ENCODE results near the gene GAL3ST1.

DNA sequence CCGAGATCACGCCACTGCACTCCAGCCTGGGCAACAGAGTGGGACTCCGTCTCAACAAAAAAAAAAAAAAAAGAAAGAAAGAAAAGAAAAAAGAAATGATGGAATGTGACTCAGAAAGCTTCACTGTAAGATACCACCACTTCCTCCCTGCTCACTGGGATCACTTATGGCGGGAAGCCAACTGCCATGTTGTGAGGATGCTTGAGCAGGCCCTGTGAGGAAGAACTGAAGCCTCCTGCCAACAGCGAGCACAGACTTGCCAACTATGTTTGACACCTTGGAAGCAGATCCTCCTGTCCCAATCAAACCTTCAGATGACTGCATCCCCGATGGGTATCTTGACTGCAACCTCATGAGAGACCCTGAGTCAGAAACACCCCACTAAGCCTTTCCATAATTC, 36.2 kb downstream of the GAL3ST1 start:
- TF ChIP-seq, protein P1, sequence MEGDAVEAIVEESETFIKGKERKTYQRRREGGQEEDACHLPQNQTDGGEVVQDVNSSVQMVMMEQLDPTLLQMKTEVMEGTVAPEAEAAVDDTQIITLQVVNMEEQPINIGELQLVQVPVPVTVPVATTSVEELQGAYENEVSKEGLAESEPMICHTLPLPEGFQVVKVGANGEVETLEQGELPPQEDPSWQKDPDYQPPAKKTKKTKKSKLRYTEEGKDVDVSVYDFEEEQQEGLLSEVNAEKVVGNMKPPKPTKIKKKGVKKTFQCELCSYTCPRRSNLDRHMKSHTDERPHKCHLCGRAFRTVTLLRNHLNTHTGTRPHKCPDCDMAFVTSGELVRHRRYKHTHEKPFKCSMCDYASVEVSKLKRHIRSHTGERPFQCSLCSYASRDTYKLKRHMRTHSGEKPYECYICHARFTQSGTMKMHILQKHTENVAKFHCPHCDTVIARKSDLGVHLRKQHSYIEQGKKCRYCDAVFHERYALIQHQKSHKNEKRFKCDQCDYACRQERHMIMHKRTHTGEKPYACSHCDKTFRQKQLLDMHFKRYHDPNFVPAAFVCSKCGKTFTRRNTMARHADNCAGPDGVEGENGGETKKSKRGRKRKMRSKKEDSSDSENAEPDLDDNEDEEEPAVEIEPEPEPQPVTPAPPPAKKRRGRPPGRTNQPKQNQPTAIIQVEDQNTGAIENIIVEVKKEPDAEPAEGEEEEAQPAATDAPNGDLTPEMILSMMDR (conservative IDR thresholded peaks at IDR 0.05 in 1 of 2, IDR thresholded peaks at IDR 0.05 in 1 of 2; ENCODE audit: extremely low read depth in 1 of 2, insufficient read depth in 1 of 2, low read depth in 1 of 2, low read length in 2 of 2) = no peak
- no peak for TF ChIP-seq EZH2 (IDR thresholded peaks at IDR 0.05; ENCODE audit: borderline replicate concordance, low read length)
